ENCODE results near the gene GYG2.
A peak's percentile ranks its signal among the peaks of the same experiment; 100 is the strongest.
"Not testable (repeated sequence)": the region's sequence is repeated elsewhere in the genome, so short reads cannot be mapped to it uniquely, and the experiment has no call there.

The GYG2 gene

GRCh38 chrX:2908125-2908685 is 79.5 kb downstream of the GYG2 start:
- DNase-seq = no peak

- no peak for DNase-seq
These were observed 81.4 kb downstream of the GYG2 start for GRCh38 chrX:2910109-2910508.

- no peak for DNase-seq
These were observed 84.4 kb downstream of the GYG2 start for GRCh38 chrX:2913118-2913517.

GRCh38 chrX:2917767-2918166 is 89.0 kb downstream of the GYG2 start:
- no peak for DNase-seq

- DNase-seq = no peak
These were observed 92.5 kb downstream of the GYG2 start for GRCh38 chrX:2921193-2921592.

- DNase-seq = no peak
These were observed 93.0 kb downstream of the GYG2 start for GRCh38 chrX:2921750-2922149.

GRCh38 chrX:2924151-2924550 is 95.4 kb downstream of the GYG2 start:
- DNase-seq = no peak

GRCh38 chrX:2926255-2926654 is 97.5 kb downstream of the GYG2 start:
- not testable (repeated sequence) for DNase-seq

- no peak for DNase-seq
These were observed 98.0 kb downstream of the GYG2 start for GRCh38 chrX:2926664-2927275.

- no peak for DNase-seq
These were observed 99.5 kb downstream of the GYG2 start for GRCh38 chrX:2928191-2928582.

GRCh38 chrX:2928583-2929434 is 100.1 kb downstream of the GYG2 start, which contains the start of gene ARSD:
TSS of gene ARSD (minus strand) at chrX:2929339. CDS start at chrX:2929275, 64 bp downstream.
- peak; percentile 74 for DNase-seq

GRCh38 chrX:2931155-2931554 is 102.4 kb downstream of the GYG2 start:
- DNase-seq = no peak

GRCh38 chrX:2931612-2932011 is 102.9 kb downstream of the GYG2 start:
- no peak for DNase-seq
